ENCODE data around the gene FAM47E. TPM values are rescaled to one million over a fixed set of nuclear protein-coding genes. Genes with fewer than 3 reads are reported as not detected.

FAM47E gene
- total and polyA plus RNA-seq, 2 experiments from 2014 or later: 9.3 to 11.1 TPM

- TF ChIP-seq, protein P1, sequence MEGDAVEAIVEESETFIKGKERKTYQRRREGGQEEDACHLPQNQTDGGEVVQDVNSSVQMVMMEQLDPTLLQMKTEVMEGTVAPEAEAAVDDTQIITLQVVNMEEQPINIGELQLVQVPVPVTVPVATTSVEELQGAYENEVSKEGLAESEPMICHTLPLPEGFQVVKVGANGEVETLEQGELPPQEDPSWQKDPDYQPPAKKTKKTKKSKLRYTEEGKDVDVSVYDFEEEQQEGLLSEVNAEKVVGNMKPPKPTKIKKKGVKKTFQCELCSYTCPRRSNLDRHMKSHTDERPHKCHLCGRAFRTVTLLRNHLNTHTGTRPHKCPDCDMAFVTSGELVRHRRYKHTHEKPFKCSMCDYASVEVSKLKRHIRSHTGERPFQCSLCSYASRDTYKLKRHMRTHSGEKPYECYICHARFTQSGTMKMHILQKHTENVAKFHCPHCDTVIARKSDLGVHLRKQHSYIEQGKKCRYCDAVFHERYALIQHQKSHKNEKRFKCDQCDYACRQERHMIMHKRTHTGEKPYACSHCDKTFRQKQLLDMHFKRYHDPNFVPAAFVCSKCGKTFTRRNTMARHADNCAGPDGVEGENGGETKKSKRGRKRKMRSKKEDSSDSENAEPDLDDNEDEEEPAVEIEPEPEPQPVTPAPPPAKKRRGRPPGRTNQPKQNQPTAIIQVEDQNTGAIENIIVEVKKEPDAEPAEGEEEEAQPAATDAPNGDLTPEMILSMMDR (IDR thresholded peaks at IDR 0.05; ENCODE audit: poor library complexity): no peak
- Histone ChIP-seq H3K4me2 (no peak overlapping the region), H3K36me3 (replicated peaks; ENCODE audit: insufficient read depth, low read depth) (no peaks in the 10 kb centered on the region), H3K27ac (no peak overlapping the region), H3K4me1 (ENCODE audit: insufficient read depth) (no peaks in the 10 kb centered on the region), H2AFZ (no peak overlapping the region), H3K79me2 (no peaks in the 10 kb centered on the region), H3K27me3 (no peaks in the 10 kb centered on the region), H3K9me2 (replicated peaks; ENCODE audit: insufficient read depth) (no peaks in the 10 kb centered on the region), H3K4me3 (no peak overlapping the region), H4K20me1 (ENCODE audit: insufficient read depth, poor library complexity, severe bottlenecking) (no peaks in the 10 kb centered on the region), H3K9me3 (ENCODE audit: low read depth) (no peaks in the 10 kb centered on the region)
- DNase-seq (ENCODE audit: low spot score): no peak
Measured at GRCh38 chr4:76325072-76325471, 73.6 kb downstream of the FAM47E start.

DNA sequence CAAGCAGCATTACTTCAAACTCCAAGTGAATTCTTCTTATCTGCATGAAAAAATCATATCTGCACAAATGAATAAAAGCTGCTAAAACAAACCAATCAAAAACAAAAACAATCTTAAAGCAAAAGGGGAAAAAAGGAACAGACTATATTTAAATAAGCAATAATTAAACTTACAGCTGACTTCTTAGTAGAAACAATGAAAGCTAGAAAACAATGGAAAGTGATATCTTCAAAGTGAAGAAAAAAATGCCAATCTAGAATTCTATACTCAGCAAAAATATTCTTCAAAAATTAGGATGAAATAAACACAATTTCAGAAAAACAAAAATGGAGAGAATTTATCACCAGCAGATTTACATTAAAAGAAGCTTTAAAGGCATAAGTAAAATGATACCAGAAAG lies 75.0 kb downstream of the FAM47E start:
- H3K9me2 ChIP-seq (replicated peaks; ENCODE audit: insufficient read depth): no peaks in the 10 kb centered on the region
- no peak overlapping the region for H3K4me3 ChIP-seq
- no peak overlapping the region for H3K27ac ChIP-seq

More for the DNA sequence above, 75.0 kb downstream of the FAM47E start:
- no peak overlapping the region for H2AFZ ChIP-seq
- DNase-seq (ENCODE audit: low spot score): no peak
- no peaks in the 10 kb centered on the region for H3K79me2 ChIP-seq
- no peaks in the 10 kb centered on the region for H4K20me1 ChIP-seq (ENCODE audit: insufficient read depth, poor library complexity, severe bottlenecking)
- H3K36me3 ChIP-seq (replicated peaks; ENCODE audit: insufficient read depth, low read depth): no peaks in the 10 kb centered on the region
- no peaks in the 10 kb centered on the region for H3K9me3 ChIP-seq (ENCODE audit: low read depth)
- no peaks in the 10 kb centered on the region for H3K27me3 ChIP-seq
- no peaks in the 10 kb centered on the region for H3K4me1 ChIP-seq (ENCODE audit: insufficient read depth)
- TF ChIP-seq, protein P1 (IDR thresholded peaks at IDR 0.05; ENCODE audit: poor library complexity): no peak
- no peak overlapping the region for H3K4me2 ChIP-seq

Other genes starting within 250 kb of the FAM47E start
- gene CXCL9, start 244.2 kb upstream of the FAM47E start, total RNA-seq: not detected in 2 replicates
- not detected in 2 replicates for gene CXCL9, start 244.2 kb upstream of the FAM47E start, polyA plus RNA-seq
- gene CXCL10, start 228.2 kb upstream of the FAM47E start, total RNA-seq: 2.8 and 3.7 TPM in 2 replicates
- gene CXCL10, start 228.2 kb upstream of the FAM47E start, polyA plus RNA-seq: 3.3 and 7.4 TPM in 2 replicates
- gene CXCL11, start 215.7 kb upstream of the FAM47E start, total RNA-seq: not detected in 2 replicates
- not detected in 2 replicates for gene CXCL11, start 215.7 kb upstream of the FAM47E start, polyA plus RNA-seq
- 0.90 and 1.0 TPM in 2 replicates for gene ART3, start 177.0 kb upstream of the FAM47E start, total RNA-seq
- gene ART3, start 177.0 kb upstream of the FAM47E start, polyA plus RNA-seq: 2.8 and 3.8 TPM in 2 replicates
- gene NUP54, start 103.3 kb upstream of the FAM47E start, total RNA-seq: 40.9 and 43.3 TPM in 2 replicates
- 20.6 and 31.1 TPM in 2 replicates for gene NUP54, start 103.3 kb upstream of the FAM47E start, polyA plus RNA-seq
- 244 and 246 TPM in 2 replicates for gene SCARB2, start 37.9 kb upstream of the FAM47E start, total RNA-seq
- gene SCARB2, start 37.9 kb upstream of the FAM47E start, polyA plus RNA-seq: 85.8 and 131 TPM in 2 replicates
- gene STBD1, start 55.0 kb downstream of the FAM47E start, total RNA-seq: 26.5 and 34.2 TPM in 2 replicates
- 25.3 and 29.7 TPM in 2 replicates for gene STBD1, start 55.0 kb downstream of the FAM47E start, polyA plus RNA-seq
- gene CCDC158, start 169.4 kb downstream of the FAM47E start, total RNA-seq: not detected in 2 replicates
- 0.04 TPM in 1 of 2 replicates, not detected in the other for gene CCDC158, start 169.4 kb downstream of the FAM47E start, polyA plus RNA-seq
- 58.8 and 63.1 TPM in 2 replicates for gene SHROOM3, start 183.5 kb downstream of the FAM47E start, total RNA-seq
- gene SHROOM3, start 183.5 kb downstream of the FAM47E start, polyA plus RNA-seq: 35.0 and 42.6 TPM in 2 replicates

Data from hepatocyte (in vitro differentiated cells).